Ovary (tissue), 9 donors: Measurements from ENCODE around the gene TIMM22. TPM values are rescaled to one million over a fixed set of nuclear protein-coding genes. Genes with fewer than 3 reads are reported as not detected.
"Not testable (repeated sequence)": the region's sequence is repeated elsewhere in the genome, so short reads cannot be mapped to it uniquely, and the experiment has no call there.

Experiments
- DNase-seq, 5 donors: peaks; one replicate each; pipeline ENCODE4 v3.0.0-alpha.2; 2019 to 2020
- H3K27ac ChIP-seq, 2 donors: fragments of 200-600 bp; one replicate each; pipeline versions ENCODE4 v1.5.1 to v1.8.0; 2019 to 2022
- H3K27me3 ChIP-seq: fragments of 200-600 bp; one replicate; pipeline ENCODE4 v1.8.0; 2022
- H3K36me3 ChIP-seq: fragments of 200-600 bp; sonication (generic); one replicate; pipeline ENCODE4 v1.5.1; 2019
- H3K4me1 ChIP-seq: one replicate; pipeline ENCODE4 v1.8.1; 2013; ENCODE audit warnings: mild to moderate bottlenecking, moderate library complexity; ENCODE audit not compliant: insufficient read depth
- H3K4me3 ChIP-seq: fragments of 200-600 bp; sonication (generic); one replicate; pipeline ENCODE4 v1.5.1; 2017
- H3K9me3 ChIP-seq, 2 donors: fragments of 200-600 bp in 1 of 2; sonication (generic) in 1 of 2; one replicate each; pipeline versions ENCODE4 v1.5.1 to v1.8.1; 2013 to 2019; ENCODE audit warnings: mild to moderate bottlenecking in 1 of 2, moderate library complexity in 1 of 2
- CTCF ChIP-seq, 3 donors: fragments of 450-650 bp in 2 of 3; fragments of 200-600 bp in 1 of 3; IDR thresholded peaks; one replicate each; pipeline versions ENCODE4 v1.5.1 to v1.8.0; 2016 to 2022; ENCODE audit warnings: antibody characterized with exemption in 3 of 3, mild to moderate bottlenecking in 1 of 3
- EP300 ChIP-seq: sonication (generic); formaldehyde crosslinking; IDR thresholded peaks from one replicate; pipeline ENCODE4 v1.6.1; 2017; ENCODE audit warnings: antibody characterized with exemption
- POLR2A ChIP-seq: fragments of 450-650 bp; IDR thresholded peaks from one replicate; pipeline ENCODE4 v1.6.1; 2017; ENCODE audit warnings: antibody characterized with exemption, mild to moderate bottlenecking, moderate library complexity
- WGBS, 3 donors: extraction: QIAGEN DNeasy Blood & Tissue Kit in 1 of 3; methylation state at CpG; one replicate each; pipeline versions ENCODE4 v1.1.5 to v1.1.7; 2013 to 2017; 5-methylcytosine and 5-hydroxymethylcytosine counted together
- intact Hi-C, 4 donors: fragments of 100-400 bp; cut with DNase I; formaldehyde crosslinking; loops; one replicate each; pipeline versions ENCODE4 v1.11.0 to v1.15.1; 2022 to 2023
- polyA plus RNA-seq, 2 donors: library from polyadenylated mRNA; stranded (reverse); fragments of 200-250 nt in 1 of 2; fragments of 350-450 nt in 1 of 2; fragmentation: Illumina TruSeq in 1 of 2; extraction: RNeasy Lipid Tissue Mini Kit (QIAGEN cat#74804) in 1 of 2; gene quantifications; one replicate each; pipeline ENCODE4 v1.2.3, GENCODE V29; 2013 to 2014
- total RNA-seq, 7 donors: library from RNA; depleted of rRNA in 2 of 7; stranded (reverse); fragments of >200 nt in 2 of 7; fragmentation: NEBNext Ultra II Directional in 3 of 7; extraction: Animal tissue kit (Norgen Biotek cat#: 25700) in 3 of 7; gene quantifications; one replicate each; pipeline versions ENCODE4 v1.1.0 to v1.2.4, GENCODE V29; 2016 to 2023
- donor health status: DM: no; HTN: no; CAD: no; lungs with moderate emphysema.
- donor health status: DM: no; HTN: no; CAD: no.
- donor health status: Bipolar disorder and iron deficiency.
- donor health status: DM: yes; HTN: yes; CAD: no.
- donor health status: DM: no; HTN: no; CAD: no.
- donor health status: DM: yes; HTN: yes; CAD: no.

The TIMM22 gene
- total and polyA plus RNA-seq, 9 donors, result 7.9 to 15.1 (median 11.3) TPM

DNA sequence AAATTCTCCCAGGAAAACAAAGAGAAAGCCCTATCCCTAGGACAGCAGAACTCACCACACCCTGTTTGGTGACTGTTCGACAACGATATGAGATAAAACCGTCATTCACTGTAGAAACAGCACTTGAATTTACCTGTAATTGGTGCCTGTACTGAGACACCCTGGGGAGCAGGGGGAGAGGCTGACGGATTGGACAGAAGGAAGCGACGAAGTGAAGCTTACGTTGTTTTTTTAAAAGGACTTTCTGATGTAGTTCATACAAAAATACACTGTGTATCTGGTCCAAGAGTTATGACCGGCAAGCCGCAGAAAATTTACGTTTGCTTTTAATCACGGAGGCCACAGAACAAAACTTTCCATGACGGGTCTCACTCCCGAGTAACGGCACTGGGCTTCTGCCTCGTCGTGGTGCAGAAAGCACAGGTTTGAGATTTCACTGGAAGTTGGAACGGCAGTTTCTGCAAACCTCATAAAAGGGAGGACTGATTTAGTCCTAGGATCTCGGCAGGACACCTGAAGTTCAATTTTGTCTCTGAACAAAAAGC is 27.0 kb upstream of the TIMM22 start:
- intact Hi-C loops, result no loop called here
- Histone ChIP-seq H3K4me1 (peaks cover 1% of the 10 kb centered on the region), H3K27me3 (no peaks in the 10 kb centered on the region), H3K4me3 (peak overlapping the region; percentile 26), H3K27ac (no peak overlapping the region), H3K9me3 (no peaks in the 10 kb centered on the region), H3K36me3 (no peaks in the 10 kb centered on the region)
- 18 to 19% (median 18%) methylated on average over 18 of the region's 18 CpGs for WGBS, 3 donors
- peak in 1 of 5 donors; percentile 30 for DNase-seq
- no peak for TF ChIP-seq CTCF (IDR thresholded peaks at IDR 0.05)
- no peak for TF ChIP-seq POLR2A
- TF ChIP-seq EP300, result no peak

DNA sequence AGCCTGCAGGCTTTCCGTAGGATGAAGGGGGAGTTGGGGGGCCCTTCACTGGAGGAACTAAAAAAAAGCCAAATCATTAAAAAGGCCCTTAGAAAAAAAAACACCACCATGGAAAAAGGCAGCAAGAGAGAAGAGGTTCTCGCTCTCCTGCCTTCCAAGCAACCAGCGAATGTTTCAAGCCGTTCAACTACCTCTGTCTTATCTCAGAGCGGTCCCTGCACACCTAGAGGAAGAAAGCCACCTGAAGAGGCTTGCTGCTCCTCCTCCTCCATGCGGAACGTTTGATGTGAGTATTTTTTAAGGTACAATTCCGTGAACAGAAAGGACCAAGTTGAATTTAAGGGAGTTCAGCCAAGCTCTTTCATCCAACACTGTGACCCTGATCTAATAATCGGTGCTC is 26.6 kb upstream of the TIMM22 start:
- H3K4me3 ChIP-seq, result peak overlapping the region; percentile 26
- TF ChIP-seq CTCF (IDR thresholded peaks at IDR 0.05), result no peak
- no peak for TF ChIP-seq POLR2A
- no peak for TF ChIP-seq EP300
- peaks cover 1% of the 10 kb centered on the region for H3K4me1 ChIP-seq
- WGBS, 3 donors, result 60 to 74% (median 66%) methylated on average over 9 of the region's 9 CpGs
- no peaks in the 10 kb centered on the region for H3K27me3 ChIP-seq
- H3K9me3 ChIP-seq, result no peaks in the 10 kb centered on the region
- H3K36me3 ChIP-seq, result no peaks in the 10 kb centered on the region
- H3K27ac ChIP-seq, result no peak overlapping the region
- DNase-seq, result no peak
- intact Hi-C loops, result no loop called here

DNA sequence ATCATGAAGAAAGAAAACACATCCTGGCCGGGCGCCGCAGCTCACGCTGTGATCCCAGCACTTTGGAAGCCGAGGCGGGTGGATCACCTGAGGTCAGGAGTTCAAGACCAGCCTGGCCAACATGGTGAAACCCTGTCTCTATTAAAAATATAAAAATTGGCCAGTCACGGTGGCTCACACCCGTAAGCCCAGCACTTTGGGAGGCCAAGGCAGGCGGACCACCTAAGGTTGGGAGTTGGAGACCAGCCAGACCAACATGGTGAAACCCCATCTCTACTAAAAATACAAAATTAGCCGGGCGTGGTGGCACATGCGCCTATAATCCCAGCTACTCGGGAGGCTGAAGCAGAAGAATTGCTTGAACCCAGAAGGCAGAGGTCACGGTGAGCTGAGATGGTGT is 25.1 kb upstream of the TIMM22 start:
- H3K4me3 ChIP-seq, H3K36me3 ChIP-seq, intact Hi-C loops, H3K27ac ChIP-seq, H3K27me3 ChIP-seq, H3K4me1 ChIP-seq, H3K9me3 ChIP-seq, DNase-seq: not testable (repeated sequence)
- WGBS, 3 donors, result 89 to 95% (median 95%) methylated on average over 14 of the region's 14 CpGs

GRCh38 chr17:973053-973452 is 23.9 kb upstream of the TIMM22 start:
- Histone ChIP-seq H3K4me3 (no peak overlapping the region), H3K9me3 (no peaks in the 10 kb centered on the region), H3K27ac (no peak overlapping the region), H3K36me3 (no peaks in the 10 kb centered on the region), H3K4me1 (peaks cover 1% of the 10 kb centered on the region), H3K27me3 (no peaks in the 10 kb centered on the region)
- no peak for DNase-seq
- TF ChIP-seq CTCF (IDR thresholded peaks at IDR 0.05) (no peak), POLR2A (no peak), EP300 (no peak)
- intact Hi-C loops, result no loop called here
- 88 to 93% (median 89%) methylated on average over 12 of the region's 12 CpGs for WGBS, 3 donors

- WGBS, 3 donors, result 91 to 94% (median 93%) methylated on average over 2 of the region's 2 CpGs
- not testable (repeated sequence) for H3K36me3 ChIP-seq, H3K27ac ChIP-seq, H3K4me1 ChIP-seq, H3K27me3 ChIP-seq, H3K9me3 ChIP-seq, H3K4me3 ChIP-seq, DNase-seq
- intact Hi-C loops, result loop anchor here in 1 of 4 donors (5.0 kb wide), 1 partner anchor 72 kb away; no protein-coding TSS in a partner anchor
Observed at GRCh38 chr17:974778-975177, 22.2 kb upstream of the TIMM22 start.
